Ovary (tissue), 3 donors: Measurements from ENCODE around the gene MRTFA.

Experiments
- EP300 ChIP-seq: sonication (generic); formaldehyde crosslinking; IDR thresholded peaks from one replicate; pipeline ENCODE4 v1.6.1; 2017; ENCODE audit warnings: antibody characterized with exemption
- TF ChIP-seq, protein P1 (sequence below), 3 donors: fragments of 450-650 bp in 2 of 3; fragments of 200-600 bp in 1 of 3; IDR thresholded peaks; one replicate each; pipeline versions ENCODE4 v1.5.1 to v1.8.0; 2016 to 2022; ENCODE audit warnings: antibody characterized with exemption in 3 of 3, mild to moderate bottlenecking in 1 of 3
- donor health status: DM: no; HTN: no; CAD: no.

GRCh38 chr22:40673017-40673416 lies 36.5 kb upstream of the MRTFA start:
- TF ChIP-seq, protein P1, sequence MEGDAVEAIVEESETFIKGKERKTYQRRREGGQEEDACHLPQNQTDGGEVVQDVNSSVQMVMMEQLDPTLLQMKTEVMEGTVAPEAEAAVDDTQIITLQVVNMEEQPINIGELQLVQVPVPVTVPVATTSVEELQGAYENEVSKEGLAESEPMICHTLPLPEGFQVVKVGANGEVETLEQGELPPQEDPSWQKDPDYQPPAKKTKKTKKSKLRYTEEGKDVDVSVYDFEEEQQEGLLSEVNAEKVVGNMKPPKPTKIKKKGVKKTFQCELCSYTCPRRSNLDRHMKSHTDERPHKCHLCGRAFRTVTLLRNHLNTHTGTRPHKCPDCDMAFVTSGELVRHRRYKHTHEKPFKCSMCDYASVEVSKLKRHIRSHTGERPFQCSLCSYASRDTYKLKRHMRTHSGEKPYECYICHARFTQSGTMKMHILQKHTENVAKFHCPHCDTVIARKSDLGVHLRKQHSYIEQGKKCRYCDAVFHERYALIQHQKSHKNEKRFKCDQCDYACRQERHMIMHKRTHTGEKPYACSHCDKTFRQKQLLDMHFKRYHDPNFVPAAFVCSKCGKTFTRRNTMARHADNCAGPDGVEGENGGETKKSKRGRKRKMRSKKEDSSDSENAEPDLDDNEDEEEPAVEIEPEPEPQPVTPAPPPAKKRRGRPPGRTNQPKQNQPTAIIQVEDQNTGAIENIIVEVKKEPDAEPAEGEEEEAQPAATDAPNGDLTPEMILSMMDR (IDR thresholded peaks at IDR 0.05) = no peak
- TF ChIP-seq EP300 = no peak
